ENCODE results near the gene AGL. TPM values are rescaled to one million over a fixed set of nuclear protein-coding genes. Genes with fewer than 3 reads are reported as not detected.

AGL gene
- polyA plus RNA-seq, 2 of the 4 experiments (the other 2 are of a cell fraction), result 5.5 to 7.4 TPM

DNA sequence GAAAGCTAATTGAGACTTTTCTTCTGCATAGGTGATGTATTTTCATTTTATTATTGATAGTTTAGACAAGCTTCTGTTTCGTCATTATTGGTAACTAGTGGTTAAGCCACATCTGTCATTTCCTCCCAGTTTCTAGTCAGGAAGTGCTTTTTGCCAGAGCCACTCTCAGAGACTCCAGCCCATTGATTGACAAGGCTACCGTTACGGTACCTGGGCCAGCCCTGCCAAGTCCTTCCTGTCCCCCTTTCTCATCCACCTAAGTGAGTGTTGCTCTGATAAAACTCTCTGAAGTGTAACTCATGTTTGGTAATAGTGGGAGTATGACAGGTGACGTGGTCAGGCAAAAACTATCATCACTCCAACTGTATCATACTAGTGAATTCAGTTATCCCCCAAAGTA, 29.6 kb upstream of the AGL start:
- TF ChIP-seq FOXS1 (CRISPR knock-in tag; IDR thresholded peaks at IDR 0.05), result no peak
- TF ChIP-seq CBX2 (IDR thresholded peaks at IDR 0.05; ENCODE audit: borderline replicate concordance, low read depth), result no peak
- TF ChIP-seq, protein P1, sequence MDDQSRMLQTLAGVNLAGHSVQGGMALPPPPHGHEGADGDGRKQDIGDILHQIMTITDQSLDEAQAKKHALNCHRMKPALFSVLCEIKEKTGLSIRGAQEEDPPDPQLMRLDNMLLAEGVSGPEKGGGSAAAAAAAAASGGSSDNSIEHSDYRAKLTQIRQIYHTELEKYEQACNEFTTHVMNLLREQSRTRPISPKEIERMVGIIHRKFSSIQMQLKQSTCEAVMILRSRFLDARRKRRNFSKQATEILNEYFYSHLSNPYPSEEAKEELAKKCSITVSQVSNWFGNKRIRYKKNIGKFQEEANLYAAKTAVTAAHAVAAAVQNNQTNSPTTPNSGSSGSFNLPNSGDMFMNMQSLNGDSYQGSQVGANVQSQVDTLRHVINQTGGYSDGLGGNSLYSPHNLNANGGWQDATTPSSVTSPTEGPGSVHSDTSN (IDR thresholded peaks at IDR 0.05), result no peak
- no peak for TF ChIP-seq ELK1 (IDR thresholded peaks at IDR 0.05; ENCODE audit: low read depth, low read length)
- no peak for TF ChIP-seq MYC (IDR thresholded peaks at IDR 0.05; ENCODE audit: borderline replicate concordance, low read length)
- TF ChIP-seq ZFP36 (IDR thresholded peaks at IDR 0.05; ENCODE audit: borderline replicate concordance, partially characterized antibody), result no peak
- TF ChIP-seq CHD2 (IDR thresholded peaks at IDR 0.05; ENCODE audit: low read length, partially characterized antibody), result no peak
- TF ChIP-seq HES2 (IDR thresholded peaks at IDR 0.05), result no peak
- TF ChIP-seq, protein P2, sequence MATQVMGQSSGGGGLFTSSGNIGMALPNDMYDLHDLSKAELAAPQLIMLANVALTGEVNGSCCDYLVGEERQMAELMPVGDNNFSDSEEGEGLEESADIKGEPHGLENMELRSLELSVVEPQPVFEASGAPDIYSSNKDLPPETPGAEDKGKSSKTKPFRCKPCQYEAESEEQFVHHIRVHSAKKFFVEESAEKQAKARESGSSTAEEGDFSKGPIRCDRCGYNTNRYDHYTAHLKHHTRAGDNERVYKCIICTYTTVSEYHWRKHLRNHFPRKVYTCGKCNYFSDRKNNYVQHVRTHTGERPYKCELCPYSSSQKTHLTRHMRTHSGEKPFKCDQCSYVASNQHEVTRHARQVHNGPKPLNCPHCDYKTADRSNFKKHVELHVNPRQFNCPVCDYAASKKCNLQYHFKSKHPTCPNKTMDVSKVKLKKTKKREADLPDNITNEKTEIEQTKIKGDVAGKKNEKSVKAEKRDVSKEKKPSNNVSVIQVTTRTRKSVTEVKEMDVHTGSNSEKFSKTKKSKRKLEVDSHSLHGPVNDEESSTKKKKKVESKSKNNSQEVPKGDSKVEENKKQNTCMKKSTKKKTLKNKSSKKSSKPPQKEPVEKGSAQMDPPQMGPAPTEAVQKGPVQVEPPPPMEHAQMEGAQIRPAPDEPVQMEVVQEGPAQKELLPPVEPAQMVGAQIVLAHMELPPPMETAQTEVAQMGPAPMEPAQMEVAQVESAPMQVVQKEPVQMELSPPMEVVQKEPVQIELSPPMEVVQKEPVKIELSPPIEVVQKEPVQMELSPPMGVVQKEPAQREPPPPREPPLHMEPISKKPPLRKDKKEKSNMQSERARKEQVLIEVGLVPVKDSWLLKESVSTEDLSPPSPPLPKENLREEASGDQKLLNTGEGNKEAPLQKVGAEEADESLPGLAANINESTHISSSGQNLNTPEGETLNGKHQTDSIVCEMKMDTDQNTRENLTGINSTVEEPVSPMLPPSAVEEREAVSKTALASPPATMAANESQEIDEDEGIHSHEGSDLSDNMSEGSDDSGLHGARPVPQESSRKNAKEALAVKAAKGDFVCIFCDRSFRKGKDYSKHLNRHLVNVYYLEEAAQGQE (IDR thresholded peaks at IDR 0.05), result no peak
- no peak for TF ChIP-seq RARB (CRISPR knock-in tag; IDR thresholded peaks at IDR 0.05)
- TF ChIP-seq NFE2L2 (conservative IDR thresholded peaks at IDR 0.05; ENCODE audit: low read length), result no peak
- no peak for TF ChIP-seq KDM5A (IDR thresholded peaks at IDR 0.05)
- 61% methylated on average over 4 of the region's 4 CpGs for WGBS (ENCODE audit: missing lambda C conversion rate)
- ChIA-PET CTCF (no interaction called here), POLR2A (no interaction called here)
- Histone ChIP-seq H3K4me2 (no peak overlapping the region), H3K9me3 (no peaks in the 10 kb centered on the region), H3K27ac (no peak overlapping the region), H3K4me3 (no peak overlapping the region), H3K4me1 (no peaks in the 10 kb centered on the region)
- DNase-seq (ENCODE audit: low read depth in 1 of 2, low spot score in 1 of 2) (no peak), FAIRE-seq (no peak), ATAC-seq (no peak)

DNA sequence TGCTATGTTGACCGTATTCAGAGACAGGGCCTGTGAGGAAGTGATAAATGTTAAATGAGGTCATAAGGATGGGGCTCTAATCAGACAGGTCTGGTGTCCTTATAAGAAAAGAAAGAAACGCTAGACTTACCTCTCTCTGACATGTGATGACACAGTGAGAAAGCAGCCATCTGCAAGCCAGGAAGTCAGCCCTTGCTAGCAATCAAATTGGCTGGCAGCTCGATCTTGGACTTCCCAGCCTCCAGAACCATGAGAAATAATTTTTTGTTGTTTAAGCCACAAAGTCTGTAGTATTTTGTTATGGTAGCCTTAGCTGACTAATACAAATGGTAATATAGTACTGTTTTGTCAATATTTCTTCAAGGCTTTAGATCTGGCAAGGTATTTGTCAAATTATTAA, 25.1 kb upstream of the AGL start:
- TF ChIP-seq HOXA7 (CRISPR knock-in tag; IDR thresholded peaks at IDR 0.05), result no peak
- TF ChIP-seq SREBF2 (IDR thresholded peaks at IDR 0.05), result no peak
- TF ChIP-seq ESRRA (IDR thresholded peaks at IDR 0.05; ENCODE audit: borderline replicate concordance, low read length), result no peak
- no peak for TF ChIP-seq EP300 (IDR thresholded peaks at IDR 0.05)
- no peak for TF ChIP-seq BCL3 (IDR thresholded peaks at IDR 0.05)
- TF ChIP-seq, protein P3, sequence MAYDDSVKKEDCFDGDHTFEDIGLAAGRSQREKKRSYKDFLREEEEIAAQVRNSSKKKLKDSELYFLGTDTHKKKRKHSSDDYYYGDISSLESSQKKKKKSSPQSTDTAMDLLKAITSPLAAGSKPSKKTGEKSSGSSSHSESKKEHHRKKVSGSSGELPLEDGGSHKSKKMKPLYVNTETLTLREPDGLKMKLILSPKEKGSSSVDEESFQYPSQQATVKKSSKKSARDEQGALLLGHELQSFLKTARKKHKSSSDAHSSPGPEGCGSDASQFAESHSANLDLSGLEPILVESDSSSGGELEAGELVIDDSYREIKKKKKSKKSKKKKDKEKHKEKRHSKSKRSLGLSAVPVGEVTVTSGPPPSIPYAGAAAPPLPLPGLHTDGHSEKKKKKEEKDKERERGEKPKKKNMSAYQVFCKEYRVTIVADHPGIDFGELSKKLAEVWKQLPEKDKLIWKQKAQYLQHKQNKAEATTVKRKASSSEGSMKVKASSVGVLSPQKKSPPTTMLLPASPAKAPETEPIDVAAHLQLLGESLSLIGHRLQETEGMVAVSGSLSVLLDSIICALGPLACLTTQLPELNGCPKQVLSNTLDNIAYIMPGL (CRISPR knock-in tag; IDR thresholded peaks at IDR 0.05; ENCODE audit: borderline replicate concordance), result no peak
- TF ChIP-seq TFCP2L1 (CRISPR knock-in tag; IDR thresholded peaks at IDR 0.05), result no peak
- no peak for TF ChIP-seq NR3C1 (IDR thresholded peaks at IDR 0.05)
- no peak for TF ChIP-seq FOXS1 (CRISPR knock-in tag; IDR thresholded peaks at IDR 0.05)
- TF ChIP-seq NPAS2 (CRISPR knock-in tag; IDR thresholded peaks at IDR 0.05; ENCODE audit: borderline replicate concordance), result no peak
- no peak for TF ChIP-seq BHLHE40 (IDR thresholded peaks at IDR 0.05; ENCODE audit: low read depth, low read length)
- FAIRE-seq (no peak), DNase-seq (ENCODE audit: low read depth in 1 of 2, low spot score in 1 of 2) (no peak), ATAC-seq (no peak)
- no peak overlapping the region for H3K4me3 ChIP-seq
- 68% methylated on average over 3 of the region's 3 CpGs for WGBS (ENCODE audit: missing lambda C conversion rate)
- CTCF ChIA-PET, result no interaction called here
- H3K4me2 ChIP-seq, result no peak overlapping the region
- no peak overlapping the region for H3K27ac ChIP-seq
- H3K4me1 ChIP-seq, result no peaks in the 10 kb centered on the region
- no peaks in the 10 kb centered on the region for H3K9me3 ChIP-seq
- POLR2A ChIA-PET, result no interaction called here
